OCI-LY1 (cell line): ENCODE data around the gene NPSR1.

Experiments used
- H2AFZ ChIP-seq: fragments of 200-600 bp; sonication (generic), shearing (Covaris generic); 2 replicates; pipeline ENCODE4 v1.6.0; 2014; ENCODE audit warnings: antibody characterized with exemption, mild to moderate bottlenecking, low read length
- H3F3A ChIP-seq: fragments of 200-600 bp; sonication (generic), shearing (Covaris generic); 2 replicates; pipeline ENCODE4 v1.6.0; 2014; ENCODE audit warnings: mild to moderate bottlenecking, antibody characterized with exemption, low read length, moderate library complexity; ENCODE audit not compliant: insufficient read depth
- H3K27ac ChIP-seq: fragments of 200-600 bp; sonication (generic); 2 replicates; pipeline ENCODE4 v1.5.1; 2014; ENCODE audit warnings: low read length, mixed run types, mild to moderate bottlenecking, low read depth; ENCODE audit not compliant: poor library complexity, severe bottlenecking
- H3K27me3 ChIP-seq: fragments of 200-600 bp; sonication (generic); 2 replicates; pipeline ENCODE4 v1.6.0; 2014; ENCODE audit warnings: antibody characterized with exemption, mild to moderate bottlenecking, low read length, moderate library complexity; ENCODE audit not compliant: insufficient read depth
- H3K36me3 ChIP-seq: fragments of 200-600 bp; sonication (generic); 2 replicates; pipeline ENCODE4 v1.6.1; 2014; ENCODE audit warnings: mild to moderate bottlenecking, antibody characterized with exemption, low read length, moderate library complexity, mixed read lengths; ENCODE audit not compliant: insufficient read depth
- H3K4me1 ChIP-seq: fragments of 200-600 bp; sonication (generic); 2 replicates; pipeline ENCODE4 v1.5.1; 2014; ENCODE audit warnings: mild to moderate bottlenecking, low read length, moderate library complexity; ENCODE audit not compliant: insufficient read depth, severe bottlenecking
- H3K4me2 ChIP-seq: fragments of 200-600 bp; sonication (generic), shearing (Covaris generic); 2 replicates; pipeline ENCODE4 v1.6.1; 2014; ENCODE audit warnings: low read length
- H3K4me3 ChIP-seq: fragments of 200-600 bp; sonication (generic); 2 replicates; pipeline ENCODE4 v1.5.1; 2014; ENCODE audit warnings: low read length, low read depth, mild to moderate bottlenecking, mixed read lengths; ENCODE audit not compliant: poor library complexity, severe bottlenecking
- H3K79me2 ChIP-seq: fragments of 200-600 bp; shearing (Covaris generic); 2 replicates; pipeline ENCODE4 v1.6.1; 2016; ENCODE audit warnings: mixed run types, low read length, mixed read lengths; ENCODE audit not compliant: insufficient read depth
- H3K9ac ChIP-seq: fragments of 200-600 bp; sonication (generic), shearing (Covaris generic); 2 replicates; pipeline ENCODE4 v1.6.1; 2014; ENCODE audit warnings: mild to moderate bottlenecking, low read length, mixed read lengths
- H3K9me2 ChIP-seq: fragments of 200-600 bp; sonication (generic), shearing (Covaris generic); 2 replicates; pipeline ENCODE4 v1.6.1; 2014; ENCODE audit warnings: low read depth, mild to moderate bottlenecking, low read length, mixed read lengths
- H3K9me3 ChIP-seq: fragments of 200-600 bp; shearing (Covaris generic); 2 replicates; pipeline ENCODE4 v1.6.1; 2014; ENCODE audit warnings: low read length, mixed read lengths
- H4K20me1 ChIP-seq: fragments of 200-600 bp; sonication (generic), shearing (Covaris generic); 2 replicates; pipeline ENCODE4 v1.6.0; 2016; ENCODE audit warnings: mild to moderate bottlenecking, low read length; ENCODE audit not compliant: insufficient read depth
- EZH2 ChIP-seq: fragments of 200-600 bp; sonication (generic), shearing (Covaris generic); IDR thresholded peaks from 2 replicates; pipeline ENCODE4 v1.8.0; 2017; ENCODE audit warnings: borderline replicate concordance, mixed run types, mild to moderate bottlenecking, antibody characterized with exemption, low read length, moderate library complexity, mixed read lengths
- TF ChIP-seq, protein P1 (sequence below): fragments of 200-600 bp; sonication (generic), shearing (Covaris generic); IDR thresholded peaks from 2 replicates; pipeline ENCODE4 v1.5.1; 2017; ENCODE audit warnings: mild to moderate bottlenecking, antibody characterized with exemption, low read length, moderate library complexity, mixed read lengths

NPSR1 gene

DNA sequence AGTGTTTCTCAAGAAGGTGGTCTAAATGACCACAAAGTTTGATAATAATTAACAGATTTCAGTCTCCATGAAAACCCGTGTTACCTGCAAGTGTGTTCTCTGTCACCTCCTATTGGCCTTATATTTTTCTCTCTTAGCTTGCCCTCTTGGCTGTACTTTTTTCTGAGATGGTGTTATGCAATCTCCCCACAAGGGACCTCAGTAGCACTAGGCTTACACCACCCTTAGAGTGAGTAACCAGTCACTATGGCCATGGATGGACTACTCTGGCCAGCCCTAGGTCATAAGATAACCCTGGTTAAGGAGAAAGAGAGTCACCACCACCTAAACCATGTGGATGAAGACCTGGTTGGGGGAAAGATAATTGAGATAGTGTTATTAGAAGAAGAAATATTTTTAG lies 76.8 kb downstream of the NPSR1 start:
- Histone ChIP-seq H4K20me1 (no peaks in the 10 kb centered on the region), H3K79me2 (no peaks in the 10 kb centered on the region), H3K36me3 (no peaks in the 10 kb centered on the region), H3K4me2 (no peak overlapping the region), H3K4me3 (no peak overlapping the region), H3K27me3 (no peaks in the 10 kb centered on the region), H3K9me2 (no peaks in the 10 kb centered on the region), H3F3A (no peaks in the 10 kb centered on the region), H3K9ac (no peak overlapping the region), H3K9me3 (no peaks in the 10 kb centered on the region), H2AFZ (no peak overlapping the region), H3K27ac (no peak overlapping the region), H3K4me1 (no peaks in the 10 kb centered on the region)
- no peak for TF ChIP-seq EZH2
- TF ChIP-seq, protein P1, sequence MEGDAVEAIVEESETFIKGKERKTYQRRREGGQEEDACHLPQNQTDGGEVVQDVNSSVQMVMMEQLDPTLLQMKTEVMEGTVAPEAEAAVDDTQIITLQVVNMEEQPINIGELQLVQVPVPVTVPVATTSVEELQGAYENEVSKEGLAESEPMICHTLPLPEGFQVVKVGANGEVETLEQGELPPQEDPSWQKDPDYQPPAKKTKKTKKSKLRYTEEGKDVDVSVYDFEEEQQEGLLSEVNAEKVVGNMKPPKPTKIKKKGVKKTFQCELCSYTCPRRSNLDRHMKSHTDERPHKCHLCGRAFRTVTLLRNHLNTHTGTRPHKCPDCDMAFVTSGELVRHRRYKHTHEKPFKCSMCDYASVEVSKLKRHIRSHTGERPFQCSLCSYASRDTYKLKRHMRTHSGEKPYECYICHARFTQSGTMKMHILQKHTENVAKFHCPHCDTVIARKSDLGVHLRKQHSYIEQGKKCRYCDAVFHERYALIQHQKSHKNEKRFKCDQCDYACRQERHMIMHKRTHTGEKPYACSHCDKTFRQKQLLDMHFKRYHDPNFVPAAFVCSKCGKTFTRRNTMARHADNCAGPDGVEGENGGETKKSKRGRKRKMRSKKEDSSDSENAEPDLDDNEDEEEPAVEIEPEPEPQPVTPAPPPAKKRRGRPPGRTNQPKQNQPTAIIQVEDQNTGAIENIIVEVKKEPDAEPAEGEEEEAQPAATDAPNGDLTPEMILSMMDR, result no peak

DNA sequence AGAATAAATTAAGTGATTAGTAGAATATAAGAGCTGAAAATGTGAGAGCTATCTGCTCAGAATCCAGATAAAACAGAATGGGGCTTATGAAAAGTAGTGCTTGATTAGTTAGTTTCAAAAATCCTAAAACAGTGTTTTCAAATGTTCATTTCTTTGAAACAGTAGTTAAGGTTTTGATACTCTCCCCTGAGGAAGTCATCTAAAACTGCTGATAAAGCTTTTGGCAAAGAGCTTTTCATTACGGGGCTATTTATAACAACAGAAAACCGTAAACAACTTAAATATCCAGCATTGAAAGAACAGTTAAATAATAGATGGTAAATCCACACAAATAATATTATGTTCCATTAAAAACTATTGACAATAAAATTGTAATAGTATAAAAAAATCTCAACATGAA lies 77.5 kb downstream of the NPSR1 start:
- TF ChIP-seq, protein P1, result no peak
- TF ChIP-seq EZH2, result no peak
- Histone ChIP-seq H3K4me3 (no peak overlapping the region), H3K36me3 (no peaks in the 10 kb centered on the region), H3K9me2 (no peaks in the 10 kb centered on the region), H3F3A (no peaks in the 10 kb centered on the region), H3K9me3 (no peaks in the 10 kb centered on the region), H3K4me2 (no peak overlapping the region), H3K79me2 (no peaks in the 10 kb centered on the region), H3K9ac (no peak overlapping the region), H2AFZ (no peak overlapping the region), H3K4me1 (no peaks in the 10 kb centered on the region), H3K27me3 (no peaks in the 10 kb centered on the region), H4K20me1 (no peaks in the 10 kb centered on the region), H3K27ac (no peak overlapping the region)

DNA sequence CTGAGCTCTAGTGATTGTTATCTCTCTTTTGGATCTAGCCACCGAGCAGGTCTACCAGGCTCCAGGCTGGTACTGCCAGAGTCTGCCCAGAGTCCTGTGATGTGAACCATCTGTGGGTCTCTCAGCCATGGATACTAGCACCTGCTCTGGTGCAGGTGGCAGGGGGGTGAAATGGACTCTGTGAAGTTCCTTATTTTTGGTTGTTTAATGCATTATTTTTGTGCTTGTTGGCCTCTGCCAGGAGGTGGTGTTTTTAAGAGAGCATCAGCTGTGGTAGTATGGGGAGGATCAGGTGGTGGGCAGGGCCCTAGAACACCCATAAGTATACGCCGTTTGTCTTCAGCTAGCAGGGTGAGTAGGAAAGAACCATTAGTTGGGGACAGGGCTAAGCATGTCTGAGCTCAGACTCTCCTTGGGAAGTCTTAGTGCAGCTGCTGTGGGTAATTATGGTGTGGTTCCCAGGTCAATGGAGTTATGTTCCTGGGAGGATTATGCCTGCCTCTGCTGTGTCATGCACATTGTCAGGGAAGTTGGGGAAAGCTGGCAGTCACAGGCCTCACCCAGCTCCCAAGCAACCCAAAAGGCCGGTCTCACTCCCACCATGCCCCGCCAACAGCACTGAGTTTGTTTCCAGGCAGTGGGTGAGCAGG lies 81.8 kb downstream of the NPSR1 start:
- Histone ChIP-seq H3K27ac (no peak overlapping the region), H2AFZ (no peak overlapping the region), H3K4me2 (no peak overlapping the region), H3K9ac (no peak overlapping the region), H3K27me3 (no peaks in the 10 kb centered on the region), H3K4me3 (no peak overlapping the region), H3K9me2 (no peaks in the 10 kb centered on the region), H3K9me3 (no peaks in the 10 kb centered on the region), H3K4me1 (no peaks in the 10 kb centered on the region), H3K36me3 (no peaks in the 10 kb centered on the region), H3F3A (no peaks in the 10 kb centered on the region), H4K20me1 (no peaks in the 10 kb centered on the region), H3K79me2 (no peaks in the 10 kb centered on the region)
- TF ChIP-seq EZH2, result no peak
- TF ChIP-seq, protein P1, result no peak
